Mononuclear cell (primary cell): ENCODE results near the gene LRRC27. TPM values are rescaled to one million over a fixed set of nuclear protein-coding genes. Genes with fewer than 3 reads are reported as not detected.

ENCODE experiments used
- H3K27me3 ChIP-seq: 2 replicates; pipeline ENCODE4 v1.6.0; 2011; ENCODE audit warnings: low read length, control low read depth; ENCODE audit not compliant: insufficient read depth
- H3K4me1 ChIP-seq: 2 replicates; pipeline ENCODE4 v1.5.1; 2011; ENCODE audit warnings: mild to moderate bottlenecking, low read length, control low read depth; ENCODE audit not compliant: insufficient read depth
- H3K4me3 ChIP-seq: 2 replicates; pipeline ENCODE4 v1.5.1; 2011; ENCODE audit warnings: mild to moderate bottlenecking, low read length, moderate library complexity
- H3K9me3 ChIP-seq: 2 replicates; pipeline ENCODE4 v1.5.1; 2011; ENCODE audit warnings: low read depth, mild to moderate bottlenecking, control low read depth, low read length
- total RNA-seq: library from RNA; depleted of rRNA; stranded (reverse); fragments of >200 nt; gene quantifications from one replicate; pipeline ENCODE4 v1.2.3, GENCODE V29; 2012

The LRRC27 gene
- total RNA-seq, 1 donor = 1.4 TPM

DNA sequence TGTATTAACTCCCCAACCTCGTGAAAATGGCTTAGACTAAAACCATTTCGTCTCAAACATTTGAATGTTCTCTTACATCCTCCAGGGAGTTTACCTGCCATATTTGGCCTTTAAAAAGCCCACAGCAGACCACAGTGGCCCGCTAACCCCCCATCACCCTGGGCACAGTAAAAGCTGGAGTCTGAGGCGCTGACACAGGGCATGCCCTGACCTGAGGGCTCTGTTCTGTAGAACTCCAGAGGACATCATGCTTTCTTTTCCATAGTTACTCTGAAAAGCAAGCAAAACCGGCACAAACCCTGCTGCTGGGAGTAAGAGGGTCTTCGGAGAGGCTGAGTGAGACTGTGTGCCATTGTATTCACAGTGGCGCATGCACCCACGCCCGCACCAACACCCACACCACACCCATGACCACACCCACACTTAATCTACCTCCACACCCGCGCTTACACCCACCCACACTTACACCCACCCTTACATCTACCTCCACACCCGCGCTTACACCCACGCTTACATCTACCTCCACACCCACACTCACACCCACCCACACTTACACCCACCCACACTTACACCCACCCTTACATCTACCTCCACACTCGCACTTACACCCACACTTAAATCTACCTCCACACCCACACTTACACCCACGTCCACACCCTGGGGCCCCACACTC is 32.1 kb downstream of the LRRC27 start:
- no peaks in the 10 kb centered on the region for H3K4me1 ChIP-seq
- H3K4me3 ChIP-seq = no peak overlapping the region
- H3K9me3 ChIP-seq = no peaks in the 10 kb centered on the region
- H3K27me3 ChIP-seq = no peaks in the 10 kb centered on the region

DNA sequence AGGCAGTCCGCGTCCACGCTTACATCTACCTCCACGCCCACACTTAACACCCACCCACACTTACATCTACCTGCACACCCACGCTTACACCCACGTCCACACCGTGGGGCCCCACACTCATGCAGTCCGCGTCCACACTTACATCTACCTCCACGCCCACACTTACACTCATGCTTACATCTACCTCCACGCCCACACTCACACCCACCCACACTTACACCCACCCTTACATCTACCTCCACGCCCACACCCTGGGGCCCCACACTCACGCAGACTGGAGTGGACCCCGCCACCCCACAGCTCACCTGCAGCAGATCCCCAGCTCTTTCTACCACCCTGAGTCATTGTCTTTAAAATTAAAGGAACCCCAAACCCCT is 32.6 kb downstream of the LRRC27 start:
- no peak overlapping the region for H3K4me3 ChIP-seq
- H3K27me3 ChIP-seq = no peaks in the 10 kb centered on the region
- H3K9me3 ChIP-seq = no peaks in the 10 kb centered on the region
- H3K4me1 ChIP-seq = no peaks in the 10 kb centered on the region

DNA sequence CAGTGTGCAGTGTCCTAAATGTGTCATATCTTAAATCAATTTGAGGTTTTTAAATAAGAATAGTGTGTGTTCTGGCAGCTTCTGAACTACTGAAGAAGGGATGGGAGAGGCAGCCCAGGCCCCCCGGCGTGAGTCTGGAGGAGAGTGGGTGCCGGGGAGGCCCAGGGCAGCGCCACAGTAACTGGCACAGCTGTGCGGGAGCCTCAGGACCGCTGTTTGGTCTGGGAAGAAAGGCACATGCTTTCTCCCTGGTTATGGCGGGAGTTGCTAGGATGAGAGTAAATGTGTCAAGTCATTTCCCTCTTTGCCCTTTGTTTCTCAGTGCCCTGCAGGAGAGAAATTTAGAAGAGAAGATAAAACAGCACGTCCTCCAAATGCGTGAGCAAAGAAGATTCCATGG is 33.1 kb downstream of the LRRC27 start:
- H3K27me3 ChIP-seq = no peaks in the 10 kb centered on the region
- no peaks in the 10 kb centered on the region for H3K4me1 ChIP-seq
- no peaks in the 10 kb centered on the region for H3K9me3 ChIP-seq
- H3K4me3 ChIP-seq = no peak overlapping the region

DNA sequence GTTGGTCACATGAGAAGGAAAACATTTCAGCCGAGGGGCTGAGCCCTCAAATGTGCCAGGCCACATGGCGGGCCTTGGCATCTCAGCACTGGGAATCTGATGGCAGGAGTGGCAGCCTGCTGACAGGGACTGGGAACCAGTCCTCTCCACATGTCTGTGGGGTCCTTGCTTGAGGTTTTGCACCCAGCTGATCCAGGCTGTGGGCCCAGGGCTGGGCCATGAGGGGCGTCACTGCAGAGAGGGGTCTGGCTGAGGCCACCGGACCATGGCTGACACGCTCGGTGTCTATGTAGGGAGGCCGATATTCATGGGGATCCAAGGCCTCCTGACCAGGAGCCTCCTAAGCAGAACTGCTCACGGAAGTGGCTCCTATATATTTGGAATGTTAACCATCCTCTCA is 34.0 kb downstream of the LRRC27 start:
- no peaks in the 10 kb centered on the region for H3K27me3 ChIP-seq
- no peaks in the 10 kb centered on the region for H3K9me3 ChIP-seq
- no peaks in the 10 kb centered on the region for H3K4me1 ChIP-seq
- no peak overlapping the region for H3K4me3 ChIP-seq

DNA sequence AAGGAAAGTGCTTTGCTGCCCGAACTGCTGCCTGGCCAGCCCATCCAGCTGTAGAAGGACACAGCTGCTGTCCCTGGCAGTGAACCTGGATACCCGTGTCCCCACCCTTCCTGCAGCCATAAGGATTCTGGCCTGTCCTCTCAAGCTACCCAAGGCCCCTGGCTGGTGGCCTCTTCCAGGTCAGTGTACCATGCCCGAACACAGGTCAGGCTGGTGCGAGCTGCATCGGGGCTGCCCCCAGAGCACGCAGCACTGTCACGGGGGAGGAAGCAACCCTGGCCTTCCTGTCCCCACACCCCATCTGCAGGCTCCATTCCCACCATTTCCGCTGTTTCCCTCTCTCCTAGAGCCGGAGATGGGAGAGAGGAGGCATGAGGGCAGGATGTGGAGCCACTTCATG is 34.5 kb downstream of the LRRC27 start:
- no peaks in the 10 kb centered on the region for H3K4me1 ChIP-seq
- no peaks in the 10 kb centered on the region for H3K9me3 ChIP-seq
- H3K4me3 ChIP-seq = no peak overlapping the region
- no peaks in the 10 kb centered on the region for H3K27me3 ChIP-seq

DNA sequence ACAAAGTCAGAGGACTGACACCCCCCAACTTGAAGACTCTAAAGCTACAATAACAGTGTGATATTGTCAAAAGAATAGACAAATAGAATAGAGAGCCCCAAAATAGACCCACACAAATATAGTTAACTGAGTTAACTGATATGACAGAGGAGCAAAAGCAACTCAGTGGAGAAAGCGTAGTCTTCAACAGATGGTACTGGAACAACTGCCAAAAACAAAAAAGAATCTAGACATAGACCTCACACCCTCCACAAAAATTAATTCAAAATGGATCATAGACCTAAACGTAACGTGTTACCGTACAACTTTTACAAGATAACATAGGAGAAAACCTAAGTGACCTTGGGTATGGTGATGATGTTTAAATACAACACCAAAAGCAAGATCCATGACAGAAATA is 36.4 kb downstream of the LRRC27 start:
- peaks cover 5% of the 10 kb centered on the region for H3K4me1 ChIP-seq
- no peaks in the 10 kb centered on the region for H3K27me3 ChIP-seq
- no peak overlapping the region for H3K4me3 ChIP-seq
- no peaks in the 10 kb centered on the region for H3K9me3 ChIP-seq

DNA sequence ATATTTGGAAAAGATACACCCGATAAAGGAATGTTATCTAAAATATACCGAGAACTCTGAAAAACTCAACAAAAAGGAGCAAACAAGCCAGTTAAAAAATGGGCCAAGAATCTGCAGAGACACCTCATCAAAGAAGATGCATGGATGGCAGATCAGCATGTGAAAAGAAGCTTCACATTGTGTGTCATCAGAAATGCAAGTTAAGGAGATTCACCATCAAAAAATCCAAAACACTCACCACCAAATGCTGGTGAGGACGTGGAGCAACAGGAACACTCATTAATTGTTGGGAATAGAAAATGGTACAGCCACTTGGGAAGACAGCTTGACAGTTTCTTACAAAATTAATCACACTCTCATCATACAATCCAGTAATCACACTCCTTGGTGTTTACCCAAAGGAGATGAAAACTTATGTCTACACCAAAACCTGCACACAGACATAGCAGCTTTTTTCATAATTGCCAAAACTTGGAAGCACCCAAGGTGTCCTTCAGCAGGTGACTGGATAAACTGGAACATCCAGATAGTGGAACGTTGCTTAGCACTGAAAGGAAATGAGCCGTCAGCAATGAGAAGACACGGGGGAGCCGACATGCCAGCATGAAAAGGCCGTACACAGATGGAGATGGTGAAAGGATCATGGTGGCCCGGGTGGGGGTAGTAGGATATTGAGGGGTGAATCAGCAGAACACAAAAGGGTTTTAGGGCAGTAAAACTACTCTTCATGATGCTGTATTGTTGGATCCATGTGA is 37.1 kb downstream of the LRRC27 start:
- Histone ChIP-seq H3K4me3 (no peak overlapping the region), H3K9me3 (no peaks in the 10 kb centered on the region), H3K4me1 (peaks cover 5% of the 10 kb centered on the region), H3K27me3 (no peaks in the 10 kb centered on the region)

DNA sequence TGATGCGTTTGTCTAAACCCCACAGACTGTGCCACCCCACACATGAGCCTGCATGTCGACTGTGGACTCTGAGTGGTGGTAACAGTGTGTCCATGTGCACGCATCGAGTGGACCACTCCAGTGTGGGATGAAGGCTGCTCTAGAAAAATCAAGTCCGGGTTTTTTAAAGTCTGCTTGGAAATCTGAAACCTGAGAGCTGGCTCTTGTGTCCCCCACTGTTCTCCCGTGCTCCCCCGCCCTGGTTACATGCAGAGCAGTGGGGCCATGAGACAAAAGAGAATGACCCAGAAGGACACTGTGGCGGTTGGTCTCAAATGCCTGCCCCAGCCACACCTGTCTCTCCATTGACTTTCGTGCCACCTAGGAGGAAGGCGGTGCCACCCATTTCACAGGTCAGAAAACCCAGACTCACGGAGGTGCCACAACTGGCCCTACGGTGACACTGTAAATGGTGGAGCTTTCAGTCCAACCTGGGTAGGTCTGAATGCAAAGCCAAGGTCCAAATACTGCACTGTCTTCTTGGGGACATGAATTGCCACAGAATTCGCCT is 37.7 kb downstream of the LRRC27 start:
- no peaks in the 10 kb centered on the region for H3K9me3 ChIP-seq
- no peaks in the 10 kb centered on the region for H3K27me3 ChIP-seq
- no peak overlapping the region for H3K4me3 ChIP-seq
- H3K4me1 ChIP-seq = peaks cover 6% of the 10 kb centered on the region

DNA sequence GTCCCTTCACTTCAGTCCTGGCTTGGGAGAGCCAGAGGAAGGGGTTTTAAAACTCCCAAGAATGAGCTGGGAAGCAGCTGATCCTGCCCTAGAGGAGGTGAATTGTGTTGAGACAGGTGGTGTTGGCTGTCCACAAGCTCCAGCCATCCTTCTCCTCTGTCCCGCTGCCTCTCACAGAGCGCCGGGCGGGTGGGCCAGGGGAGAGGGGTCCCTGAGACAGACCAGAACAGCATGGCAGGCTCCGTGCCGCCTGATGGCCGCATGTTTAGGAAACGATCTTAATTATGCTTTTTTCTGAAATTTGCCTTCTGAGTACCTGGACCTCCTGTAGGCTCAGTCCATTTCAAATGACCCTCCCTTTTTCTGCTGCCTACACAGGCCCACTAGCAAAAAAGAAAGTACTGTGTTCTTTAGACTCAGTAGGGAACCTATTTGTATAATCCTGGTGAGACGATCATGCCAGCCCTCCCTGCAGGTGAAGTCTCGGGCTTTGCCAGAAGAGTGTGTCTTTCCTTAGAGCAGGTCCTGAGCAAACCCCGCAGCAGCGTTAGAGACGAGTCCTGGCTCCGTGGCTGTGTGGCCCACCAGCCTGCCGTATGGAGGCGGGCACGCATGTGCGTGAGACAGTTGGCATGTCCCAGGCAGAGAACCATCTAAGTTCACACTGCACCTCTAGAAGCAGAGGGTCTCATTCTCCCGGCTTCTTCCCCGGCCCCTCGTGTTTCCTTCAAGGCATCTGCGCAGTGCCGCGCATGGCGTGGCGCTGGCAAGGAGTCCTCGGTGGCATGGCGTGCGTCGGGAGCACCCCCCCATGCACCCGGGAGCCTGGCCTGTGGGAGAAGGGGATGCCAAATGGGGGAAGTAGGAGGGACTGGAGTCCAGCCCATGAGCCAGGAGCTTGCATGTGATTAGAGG is 38.7 kb downstream of the LRRC27 start:
- Histone ChIP-seq H3K27me3 (no peaks in the 10 kb centered on the region), H3K4me1 (peaks cover 16% of the 10 kb centered on the region), H3K9me3 (no peaks in the 10 kb centered on the region), H3K4me3 (no peak overlapping the region)

DNA sequence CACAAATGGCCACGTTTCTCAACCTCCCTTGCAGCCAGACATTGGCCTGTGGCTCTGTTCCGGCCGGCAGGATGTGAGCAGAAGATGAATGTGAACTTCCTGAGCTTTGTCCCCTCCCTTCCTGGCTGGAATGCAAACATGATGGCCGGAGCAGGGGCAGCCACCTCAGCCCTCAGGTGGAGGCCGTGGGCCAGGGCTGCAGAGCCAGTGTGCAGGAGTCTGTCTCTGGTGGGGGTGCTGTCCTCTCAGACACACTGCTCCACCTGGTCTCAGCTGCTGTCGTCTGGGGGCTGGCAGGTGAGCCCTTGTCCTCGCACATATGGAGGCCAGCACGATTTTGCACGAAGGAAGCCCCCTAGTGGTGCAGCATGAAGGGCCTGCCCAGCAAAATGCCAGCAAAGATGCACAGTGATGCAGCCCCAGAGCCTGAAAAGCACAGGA is 39.7 kb downstream of the LRRC27 start:
- H3K4me1 ChIP-seq = peaks cover 25% of the 10 kb centered on the region
- no peaks in the 10 kb centered on the region for H3K27me3 ChIP-seq
- no peak overlapping the region for H3K4me3 ChIP-seq
- H3K9me3 ChIP-seq = no peaks in the 10 kb centered on the region

DNA sequence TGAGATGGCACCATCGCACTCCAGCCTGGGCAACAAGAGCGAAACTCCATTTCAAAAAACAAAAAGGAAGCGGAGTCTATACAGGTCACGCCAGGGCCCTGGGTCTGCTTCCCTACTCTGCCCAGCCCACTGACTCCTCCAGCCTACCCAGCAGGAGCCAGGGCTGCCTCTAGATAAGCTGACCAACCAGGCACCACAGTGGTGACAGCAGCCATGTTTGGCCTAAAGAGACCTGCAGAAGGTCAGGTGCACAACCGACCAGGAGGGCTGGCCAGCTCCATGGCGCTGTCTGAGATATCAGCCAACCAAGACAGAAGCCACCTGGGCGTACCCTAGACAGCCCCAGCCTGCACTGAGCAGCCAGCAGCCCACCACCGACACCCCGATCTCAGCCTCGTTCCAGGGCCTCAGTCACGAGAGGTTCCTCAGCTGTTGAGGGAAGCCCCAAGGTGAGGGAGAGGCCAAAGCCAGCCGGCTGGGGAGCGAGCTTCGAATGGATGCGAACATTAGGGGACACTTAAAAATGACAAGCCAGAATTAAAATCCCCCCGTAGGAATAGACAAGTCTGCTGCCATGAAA is 40.6 kb downstream of the LRRC27 start:
- H3K4me1 ChIP-seq = peaks cover 29% of the 10 kb centered on the region
- H3K4me3 ChIP-seq = no peak overlapping the region

DNA sequence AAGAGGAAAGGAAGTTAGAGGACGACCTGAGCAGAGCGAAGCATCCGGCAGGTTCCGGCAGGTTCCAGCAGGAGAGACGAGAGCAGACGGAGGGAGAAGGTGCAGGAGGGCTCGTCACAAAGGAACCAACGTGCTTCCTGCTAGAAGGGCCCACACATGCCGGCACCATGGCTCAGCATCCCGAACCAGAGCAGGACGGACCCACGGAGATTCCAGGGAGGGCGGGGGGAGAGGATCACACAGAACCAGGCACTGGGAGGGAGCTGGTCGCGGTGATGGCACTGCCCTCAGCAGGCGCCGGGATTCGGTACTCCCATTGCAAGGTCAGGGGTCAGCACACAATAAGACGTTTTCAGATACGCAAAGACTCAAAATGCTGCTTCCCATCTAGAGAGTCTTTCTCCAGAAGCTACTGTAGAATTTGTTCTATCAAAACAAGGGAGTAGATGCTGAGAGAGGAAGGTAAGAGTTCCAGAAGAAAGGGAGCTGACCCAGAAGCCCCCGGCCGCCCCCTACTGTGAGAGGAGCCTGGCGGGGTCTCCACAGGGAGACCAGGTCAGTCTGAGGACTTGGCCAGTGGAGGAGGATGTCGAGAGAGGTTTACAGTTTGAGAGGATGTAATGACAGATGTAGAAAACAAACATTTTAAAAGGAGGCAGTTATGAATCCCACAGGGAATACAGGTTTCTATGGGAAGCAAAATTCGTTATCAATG is 41.4 kb downstream of the LRRC27 start:
- Histone ChIP-seq H3K9me3 (no peaks in the 10 kb centered on the region), H3K27me3 (no peaks in the 10 kb centered on the region), H3K4me3 (no peak overlapping the region), H3K4me1 (peaks cover 29% of the 10 kb centered on the region)

More for the DNA sequence above, 40.6 kb downstream of the LRRC27 start:
- H3K27me3 ChIP-seq = no peaks in the 10 kb centered on the region
- H3K9me3 ChIP-seq = no peaks in the 10 kb centered on the region

DNA sequence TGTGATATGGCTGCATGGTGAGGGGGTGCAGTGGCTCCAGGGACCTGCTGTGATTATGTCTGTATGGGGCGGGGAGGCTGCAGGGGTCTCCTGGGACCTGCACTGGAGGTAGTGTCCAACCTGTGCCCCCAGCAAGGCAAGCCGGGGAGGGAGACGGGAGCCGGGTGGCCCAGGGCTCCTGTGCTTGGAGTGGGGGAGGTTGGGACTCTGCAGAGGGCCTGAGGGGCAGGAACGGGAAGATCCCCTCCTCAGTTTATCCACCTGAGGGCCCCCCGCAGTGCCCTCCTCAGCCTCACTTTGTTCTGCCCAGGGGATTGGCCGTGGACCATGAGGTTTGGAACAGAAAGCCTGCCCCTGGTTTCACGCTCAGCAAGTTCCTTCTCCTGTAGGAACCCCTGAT is 42.2 kb downstream of the LRRC27 start:
- Histone ChIP-seq H3K27me3 (no peaks in the 10 kb centered on the region), H3K4me3 (no peak overlapping the region), H3K9me3 (no peaks in the 10 kb centered on the region), H3K4me1 (peaks cover 29% of the 10 kb centered on the region)

DNA sequence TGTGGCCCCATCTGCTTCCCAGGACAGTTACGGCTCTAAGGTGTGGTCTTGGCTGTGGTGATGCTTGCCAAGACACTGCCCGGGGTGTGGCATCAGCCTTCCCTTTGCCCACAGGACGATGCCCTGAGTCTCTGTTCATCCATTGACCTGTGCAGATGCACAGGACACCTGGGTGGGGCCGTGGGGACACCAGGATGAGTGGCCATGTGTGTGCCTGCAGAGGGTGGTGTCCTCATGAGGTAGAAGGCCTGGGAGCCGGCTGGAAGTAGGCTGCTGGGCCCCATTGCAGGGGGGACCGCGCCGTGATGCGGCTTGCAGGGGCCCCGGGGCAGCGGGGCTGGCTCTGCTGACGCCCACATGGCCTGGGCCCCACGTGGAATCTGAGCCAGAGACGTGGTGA is 42.6 kb downstream of the LRRC27 start:
- Histone ChIP-seq H3K4me1 (peaks cover 29% of the 10 kb centered on the region), H3K9me3 (no peaks in the 10 kb centered on the region), H3K27me3 (no peaks in the 10 kb centered on the region), H3K4me3 (no peak overlapping the region)
